22Rv1 (cell line): ENCODE data around the gene DYRK4.

Source experiments
- CTCF ChIP-seq: fragments of 450-650 bp; IDR thresholded peaks from 2 replicates; pipeline ENCODE4 v1.5.1; 2017; ENCODE audit warnings: mild to moderate bottlenecking
- ZFX ChIP-seq: fragments of 450-650 bp; IDR thresholded peaks from 2 replicates; pipeline ENCODE4 v1.6.1; 2017; ENCODE audit warnings: antibody characterized with exemption, borderline replicate concordance

DNA sequence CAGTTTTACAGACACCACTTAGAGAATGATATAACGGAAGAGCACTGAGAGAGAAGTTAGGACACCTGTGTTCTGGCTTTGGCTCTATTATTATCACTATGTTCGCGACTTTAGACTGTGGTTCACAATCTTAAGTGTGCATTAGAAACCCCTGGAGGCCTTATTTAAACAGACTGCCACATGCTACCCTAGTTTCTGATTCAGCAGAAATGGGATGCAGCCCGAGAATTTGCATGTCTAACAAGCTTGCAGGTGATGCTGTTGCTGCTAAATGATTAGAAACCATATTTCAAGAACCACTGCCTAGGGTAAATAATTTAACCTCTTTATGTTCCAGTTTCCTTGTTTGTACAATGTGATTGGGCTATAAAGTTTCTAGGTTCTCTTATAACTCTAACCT, 26.9 kb upstream of the DYRK4 start:
- TF ChIP-seq CTCF (no peak), ZFX (no peak)
